PC-3 (cell line): ENCODE measurements around the gene DQX1. TPM values are rescaled to one million over a fixed set of nuclear protein-coding genes. Genes with fewer than 3 reads are reported as not detected.

Source experiments
- ATAC-seq: fragments of 200-7000 bp; cut with Tn5 transposase; 2 replicates; pipeline ENCODE4 v1.9.1; 2020; ENCODE audit warnings: mild to moderate bottlenecking, moderate library complexity
- BruUV-seq: library from RNA; stranded (reverse); fragments of 400-500 nt; replicated peaks from 2 replicates; lab custom pipeline; 2021; lab: Mats Ljungman, UMichigan
- CTCF ChIA-PET: fragments of 300-600 bp; sonication (Branson Sonifier 250); formaldehyde crosslinking; loops from one replicate; lab custom pipeline; 2022; ENCODE audit warnings: antibody characterized with exemption; lab: Charles Lee
- POLR2A ChIA-PET: fragments of 300-600 bp; sonication (Branson Sonifier 250); formaldehyde crosslinking; loops from one replicate; lab custom pipeline; 2022; ENCODE audit warnings: antibody characterized with exemption; ENCODE audit not compliant: unreplicated experiment; lab: Charles Lee
- DNase-seq: peaks from one replicate; pipeline ENCODE4 v3.0.0-alpha.2; 2015
- H2AFZ ChIP-seq: fragments of 300-600 bp; sonication (generic); 2 replicates; pipeline ENCODE4 v1.6.0; 2016; ENCODE audit warnings: antibody characterized with exemption, low read length
- H3F3A ChIP-seq: fragments of 300-600 bp; sonication (generic); one replicate; pipeline ENCODE4 v1.6.0; 2017; ENCODE audit warnings: antibody characterized with exemption, low read length, control low read depth, mild to moderate bottlenecking; ENCODE audit not compliant: unreplicated experiment
- H3K27ac ChIP-seq: fragments of 300-600 bp; sonication (generic); 2 replicates; pipeline ENCODE4 v1.5.1; 2016; ENCODE audit warnings: mild to moderate bottlenecking, low read length
- H3K27me3 ChIP-seq: fragments of 300-600 bp; sonication (generic); 2 replicates; pipeline ENCODE4 v1.6.1; 2016; ENCODE audit warnings: low read length, mixed read lengths
- H3K36me3 ChIP-seq: fragments of 300-600 bp; sonication (generic); 2 replicates; pipeline ENCODE4 v1.6.1; 2016; ENCODE audit warnings: low read depth, mixed run types, low read length, mixed read lengths
- H3K4me1 ChIP-seq: fragments of 300-600 bp; sonication (generic); 2 replicates; pipeline ENCODE4 v1.5.1; 2016; ENCODE audit warnings: low read length; ENCODE audit not compliant: insufficient read depth
- H3K4me2 ChIP-seq: fragments of 300-600 bp; sonication (generic); 2 replicates; pipeline ENCODE4 v1.6.0; 2016; ENCODE audit warnings: low read length
- H3K4me3 ChIP-seq: fragments of 300-600 bp; sonication (generic); 2 replicates; pipeline ENCODE4 v1.5.1; 2016; ENCODE audit warnings: mild to moderate bottlenecking, low read length, mixed read lengths
- H3K79me2 ChIP-seq: fragments of 300-600 bp; sonication (generic); 2 replicates; pipeline ENCODE4 v1.6.1; 2017; ENCODE audit warnings: low read length, mixed read lengths
- H3K9ac ChIP-seq: fragments of 300-600 bp; sonication (generic); 2 replicates; pipeline ENCODE4 v1.6.0; 2016; ENCODE audit warnings: mild to moderate bottlenecking, low read length
- H3K9me2 ChIP-seq: fragments of 300-600 bp; sonication (generic); replicated peaks from 2 replicates; pipeline ENCODE4 v1.6.1; 2016; ENCODE audit warnings: mixed run types, low read length, mixed read lengths
- H3K9me3 ChIP-seq: fragments of 300-600 bp; sonication (generic); 2 replicates; pipeline ENCODE4 v1.6.1; 2016; ENCODE audit warnings: low read length, mixed read lengths
- H4K20me1 ChIP-seq: fragments of 300-600 bp; sonication (generic); 2 replicates; pipeline ENCODE4 v1.6.1; 2016; ENCODE audit warnings: low read length, mixed read lengths
- CTCF ChIP-seq: fragments of 300-600 bp; sonication (generic); conservative IDR thresholded peaks from 2 replicates; pipeline ENCODE4 v1.5.1; 2017; ENCODE audit warnings: antibody characterized with exemption, low read depth, mild to moderate bottlenecking, low read length
- EZH2 ChIP-seq: fragments of 300-600 bp; sonication (generic); IDR thresholded peaks from one replicate; pipeline ENCODE4 v1.6.1; 2017; ENCODE audit warnings: antibody characterized with exemption, mild to moderate bottlenecking, low read length; ENCODE audit not compliant: unreplicated experiment
- EZH2phosphoT487 ChIP-seq: fragments of 300-600 bp; sonication (generic); IDR thresholded peaks from 2 replicates; pipeline ENCODE4 v1.6.1; 2018; ENCODE audit warnings: mild to moderate bottlenecking, antibody characterized with exemption, low read length, borderline replicate concordance
- intact Hi-C: fragments of 100-400 bp; cut with micrococcal nuclease; formaldehyde crosslinking; loops from 2 replicates; pipeline ENCODE4 v1.9.0; 2023
- total RNA-seq: library from RNA; depleted of rRNA; stranded (reverse); fragments of >200 nt; gene quantifications from 2 replicates; pipeline ENCODE4 v1.2.3, GENCODE V29; 2014

DQX1 gene
- total RNA-seq, 1 experiment from 2014 or later = 0.07 TPM

GRCh38 chr2:74551530-74551929, 25.5 kb upstream of the DQX1 start:
- ATAC-seq (no peak), DNase-seq (no peak)
- no peaks in the 10 kb centered on the region for H3K9me3 ChIP-seq
- BruUV-seq = no TSS peak
- H3F3A ChIP-seq = no peaks in the 10 kb centered on the region
- no peak overlapping the region for H3K4me3 ChIP-seq
- POLR2A ChIA-PET = no interaction called here
- H4K20me1 ChIP-seq = no peaks in the 10 kb centered on the region
- no peaks in the 10 kb centered on the region for H3K36me3 ChIP-seq
- intact Hi-C loops = no loop called here
- no peak overlapping the region for H3K27ac ChIP-seq
- peaks cover 10% of the 10 kb centered on the region for H3K79me2 ChIP-seq
- no peak overlapping the region for H3K4me2 ChIP-seq
- TF ChIP-seq EZH2 = no peak
- TF ChIP-seq CTCF = no peak
- TF ChIP-seq EZH2phosphoT487 = no peak
- H2AFZ ChIP-seq = no peak overlapping the region
- no peaks in the 10 kb centered on the region for H3K27me3 ChIP-seq
- H3K9ac ChIP-seq = no peak overlapping the region
- peaks cover 12% of the 10 kb centered on the region; the same call in 1 of the 2 replicates for H3K4me1 ChIP-seq
- no peaks in the 10 kb centered on the region for H3K9me2 ChIP-seq
- CTCF ChIA-PET = no interaction called here

GRCh38 chr2:74550231-74550630, 24.2 kb upstream of the DQX1 start:
- H3F3A ChIP-seq = no peaks in the 10 kb centered on the region
- H2AFZ ChIP-seq = no peak overlapping the region
- no peaks in the 10 kb centered on the region for H3K9me2 ChIP-seq
- no peaks in the 10 kb centered on the region for H3K36me3 ChIP-seq
- no peak overlapping the region for H3K27ac ChIP-seq
- ATAC-seq (no peak), DNase-seq (no peak)
- H3K9ac ChIP-seq = no peak overlapping the region
- ChIA-PET POLR2A (no interaction called here), CTCF (no interaction called here)
- peak overlapping the region; percentile 83 for H3K4me3 ChIP-seq
- no peaks in the 10 kb centered on the region for H4K20me1 ChIP-seq
- TF ChIP-seq EZH2 = no peak
- TF ChIP-seq CTCF = no peak
- no peak for TF ChIP-seq EZH2phosphoT487
- no TSS peak for BruUV-seq
- peaks cover 12% of the 10 kb centered on the region; the same call in 1 of the 2 replicates for H3K4me1 ChIP-seq
- no peaks in the 10 kb centered on the region for H3K27me3 ChIP-seq
- intact Hi-C loops = no loop called here
- no peaks in the 10 kb centered on the region for H3K9me3 ChIP-seq
- H3K4me2 ChIP-seq = peak overlapping the region; percentile 100
- H3K79me2 ChIP-seq = peaks cover 10% of the 10 kb centered on the region

GRCh38 chr2:74548900-74549826, 23.1 kb upstream of the DQX1 start:
- TSS peak; percentile 69 for BruUV-seq
- Histone ChIP-seq H3K9me3 (no peaks in the 10 kb centered on the region), H3K4me2 (peak overlapping the region; percentile 100), H3K27me3 (no peaks in the 10 kb centered on the region), H3K9ac (peak overlapping the region; percentile 80), H3K27ac (peak overlapping the region; percentile 48), H3F3A (no peaks in the 10 kb centered on the region), H3K79me2 (peaks cover 10% of the 10 kb centered on the region), H3K4me1 (peaks cover 12% of the 10 kb centered on the region; the same call in 1 of the 2 replicates), H3K36me3 (no peaks in the 10 kb centered on the region), H4K20me1 (no peaks in the 10 kb centered on the region), H3K4me3 (peak overlapping the region; percentile 83), H2AFZ (peak overlapping the region; percentile 97), H3K9me2 (no peaks in the 10 kb centered on the region)
- ChIA-PET CTCF (no interaction called here), POLR2A (no interaction called here)
- no peak for TF ChIP-seq CTCF
- TF ChIP-seq EZH2phosphoT487 = no peak
- TF ChIP-seq EZH2 = no peak
- peak; percentile 76 for DNase-seq
- intact Hi-C loops = no loop called here
- peak; percentile 85 for ATAC-seq
